ENCODE results near the gene GRAMD1C. TPM values are rescaled to one million over a fixed set of nuclear protein-coding genes. Genes with fewer than 3 reads are reported as not detected.

Gene GRAMD1C
- 21.7 TPM for total RNA-seq (ENCODE audit: unreplicated experiment)
- long read RNA-seq, partial matches to known transcripts = 1 of 6 reads
- long read RNA-seq, other reads (novel, unspliced or antisense) = 5 of 6 reads

DNA sequence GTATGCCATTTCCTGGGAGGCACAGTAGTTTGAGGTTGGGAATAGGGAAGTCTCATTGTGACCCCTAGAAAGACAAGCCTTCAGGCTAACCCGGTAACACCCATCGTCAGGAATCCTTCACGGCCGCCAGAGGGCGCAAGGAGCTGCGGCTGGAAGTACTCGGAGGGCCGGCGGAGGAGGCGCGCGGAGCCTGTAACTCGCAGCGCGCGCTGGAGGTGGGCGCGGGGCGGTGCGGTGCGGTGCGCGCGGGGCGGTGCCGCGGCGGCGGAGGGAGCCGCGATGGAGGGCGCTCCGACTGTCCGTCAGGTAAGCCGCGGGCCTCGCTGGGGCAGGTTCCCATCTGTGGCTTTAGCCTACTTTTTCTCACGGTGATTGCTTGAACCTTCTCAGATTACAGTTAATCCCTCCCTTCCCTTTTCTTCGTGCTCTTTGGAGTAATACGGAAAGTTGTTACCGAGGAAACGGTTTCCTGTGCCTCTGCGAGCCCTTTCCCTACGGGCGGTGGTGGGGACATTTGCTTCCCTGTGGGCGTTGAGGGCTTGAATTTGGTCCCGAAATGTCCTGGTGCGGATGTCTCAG, at the start of gene GRAMD1C:
Gene GRAMD1C (plus strand): TSS at position 158 of the 579 bp plus-strand sequence. CDS start 122 bp downstream, at position 280.
- DNase-seq (ENCODE audit: low spot score) = peak; percentile 90
- Mint-ChIP-seq H3K27ac (ENCODE audit: unreplicated experiment) (peak within 1 kb of the TSS; percentile 66), H3K4me1 (ENCODE audit: unreplicated experiment) (peaks cover 7% of the 10 kb centered on the region), H3K4me3 (ENCODE audit: unreplicated experiment) (peak within 1 kb of the TSS; percentile 94), H3K36me3 (ENCODE audit: low read depth, unreplicated experiment) (no peaks in the 10 kb centered on the region), H3K9me3 (ENCODE audit: unreplicated experiment) (no peaks in the 10 kb centered on the region), H3K27me3 (ENCODE audit: unreplicated experiment) (peaks cover 3% of the 10 kb centered on the region)
- TF ChIP-seq, protein P1, sequence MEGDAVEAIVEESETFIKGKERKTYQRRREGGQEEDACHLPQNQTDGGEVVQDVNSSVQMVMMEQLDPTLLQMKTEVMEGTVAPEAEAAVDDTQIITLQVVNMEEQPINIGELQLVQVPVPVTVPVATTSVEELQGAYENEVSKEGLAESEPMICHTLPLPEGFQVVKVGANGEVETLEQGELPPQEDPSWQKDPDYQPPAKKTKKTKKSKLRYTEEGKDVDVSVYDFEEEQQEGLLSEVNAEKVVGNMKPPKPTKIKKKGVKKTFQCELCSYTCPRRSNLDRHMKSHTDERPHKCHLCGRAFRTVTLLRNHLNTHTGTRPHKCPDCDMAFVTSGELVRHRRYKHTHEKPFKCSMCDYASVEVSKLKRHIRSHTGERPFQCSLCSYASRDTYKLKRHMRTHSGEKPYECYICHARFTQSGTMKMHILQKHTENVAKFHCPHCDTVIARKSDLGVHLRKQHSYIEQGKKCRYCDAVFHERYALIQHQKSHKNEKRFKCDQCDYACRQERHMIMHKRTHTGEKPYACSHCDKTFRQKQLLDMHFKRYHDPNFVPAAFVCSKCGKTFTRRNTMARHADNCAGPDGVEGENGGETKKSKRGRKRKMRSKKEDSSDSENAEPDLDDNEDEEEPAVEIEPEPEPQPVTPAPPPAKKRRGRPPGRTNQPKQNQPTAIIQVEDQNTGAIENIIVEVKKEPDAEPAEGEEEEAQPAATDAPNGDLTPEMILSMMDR (IDR thresholded peaks at IDR 0.05; ENCODE audit: unreplicated experiment) = peak; percentile 95

DNA sequence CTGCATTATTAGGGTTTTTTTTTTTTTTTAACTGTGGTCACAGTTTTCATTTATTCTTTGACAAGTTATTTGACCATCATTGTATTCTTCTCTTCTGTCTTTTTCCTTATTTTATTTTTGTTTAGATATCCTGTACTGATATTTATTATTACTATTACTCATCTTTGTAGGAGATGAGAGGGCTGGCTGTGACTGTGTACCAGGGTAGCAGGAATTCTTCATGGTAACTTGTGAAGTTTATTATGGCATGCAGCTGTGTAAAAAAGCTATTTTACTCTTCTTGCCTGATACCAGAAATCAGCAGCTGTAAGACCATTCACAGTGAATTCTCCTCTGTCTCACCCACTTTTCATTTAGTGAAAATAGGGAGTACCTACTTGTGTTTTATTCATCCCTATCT, 47.2 kb upstream of the GRAMD1C start:
- Mint-ChIP-seq H3K4me3 (ENCODE audit: unreplicated experiment) (no peak overlapping the region), H3K4me1 (ENCODE audit: unreplicated experiment) (peaks cover 7% of the 10 kb centered on the region), H3K27ac (ENCODE audit: unreplicated experiment) (no peak overlapping the region), H3K27me3 (ENCODE audit: unreplicated experiment) (no peaks in the 10 kb centered on the region), H3K9me3 (ENCODE audit: unreplicated experiment) (no peaks in the 10 kb centered on the region), H3K36me3 (ENCODE audit: low read depth, unreplicated experiment) (peaks cover 3% of the 10 kb centered on the region)
- no peak for DNase-seq (ENCODE audit: low spot score)
- TF ChIP-seq, protein P1 (IDR thresholded peaks at IDR 0.05; ENCODE audit: unreplicated experiment) = no peak

DNA sequence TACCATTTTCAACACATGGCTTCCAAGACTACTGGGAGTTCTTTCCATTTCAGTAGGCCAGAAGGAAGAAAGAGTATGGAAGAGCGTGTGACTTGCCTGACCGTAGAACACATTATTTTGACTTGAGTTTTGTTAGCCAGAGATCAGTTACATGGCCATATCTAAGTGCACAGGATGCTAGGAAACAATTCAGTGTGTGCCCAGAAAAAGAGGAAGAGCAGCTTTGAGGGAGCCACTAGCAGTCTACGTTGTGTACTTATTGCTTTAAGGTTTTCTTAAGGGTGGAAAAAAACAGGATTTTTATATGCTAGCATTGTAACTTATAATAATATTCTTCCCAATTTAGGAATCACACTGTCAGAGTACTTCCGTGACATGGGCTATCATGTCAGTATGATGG, 44.1 kb upstream of the GRAMD1C start:
- H3K4me3 Mint-ChIP-seq (ENCODE audit: unreplicated experiment) = peak overlapping the region; percentile 20
- TF ChIP-seq, protein P1 (IDR thresholded peaks at IDR 0.05; ENCODE audit: unreplicated experiment) = no peak
- peaks cover 9% of the 10 kb centered on the region for H3K4me1 Mint-ChIP-seq (ENCODE audit: unreplicated experiment)
- no peak for DNase-seq (ENCODE audit: low spot score)
- H3K36me3 Mint-ChIP-seq (ENCODE audit: low read depth, unreplicated experiment) = peaks cover 3% of the 10 kb centered on the region
- peaks cover 1% of the 10 kb centered on the region for H3K27me3 Mint-ChIP-seq (ENCODE audit: unreplicated experiment)
- no peaks in the 10 kb centered on the region for H3K9me3 Mint-ChIP-seq (ENCODE audit: unreplicated experiment)
- peak overlapping the region; percentile 74 for H3K27ac Mint-ChIP-seq (ENCODE audit: unreplicated experiment)

DNA sequence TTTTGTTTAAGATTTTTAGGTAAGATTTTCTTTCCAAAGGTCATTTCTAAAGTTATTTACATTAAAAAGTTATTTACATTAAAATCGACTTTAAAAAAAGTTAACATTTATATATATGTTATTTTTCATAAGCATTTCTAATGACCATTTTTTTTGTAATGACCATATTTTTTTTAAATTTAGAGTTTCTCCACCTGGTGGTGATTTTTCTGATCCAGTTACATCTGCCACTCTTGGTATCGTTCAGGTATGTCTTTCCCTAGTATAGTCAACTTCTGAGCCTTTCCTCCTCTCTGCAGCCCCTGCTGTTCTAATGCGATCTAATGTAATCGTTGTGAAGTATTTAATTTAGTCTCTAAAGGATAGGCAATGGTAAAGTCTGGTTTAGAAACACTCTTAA, 42.9 kb upstream of the GRAMD1C start:
- peaks cover 3% of the 10 kb centered on the region for H3K36me3 Mint-ChIP-seq (ENCODE audit: low read depth, unreplicated experiment)
- DNase-seq (ENCODE audit: low spot score) = no peak

More for the DNA sequence above, 42.9 kb upstream of the GRAMD1C start:
- Mint-ChIP-seq H3K9me3 (ENCODE audit: unreplicated experiment) (no peaks in the 10 kb centered on the region), H3K4me1 (ENCODE audit: unreplicated experiment) (peaks cover 9% of the 10 kb centered on the region), H3K4me3 (ENCODE audit: unreplicated experiment) (no peak overlapping the region), H3K27me3 (ENCODE audit: unreplicated experiment) (peaks cover 1% of the 10 kb centered on the region), H3K27ac (ENCODE audit: unreplicated experiment) (no peak overlapping the region)
- TF ChIP-seq, protein P1 (IDR thresholded peaks at IDR 0.05; ENCODE audit: unreplicated experiment) = no peak
